Activated CD8-positive, alpha-beta T cell treated with anti-CD3 and anti-CD28 coated beads for 36 hours (primary cell): Measurements from ENCODE around the gene ATP10A. TPM values are rescaled to one million over a fixed set of nuclear protein-coding genes. Genes with fewer than 3 reads are reported as not detected.

ENCODE experiments used
- ATAC-seq: fragments of 200-7000 bp; cut with Tn5 transposase; one replicate; pipeline ENCODE4 v1.10.0; 2021; ENCODE audit warnings: mild to moderate bottlenecking, moderate library complexity
- CTCF ChIA-PET: fragments of 350-600 bp; sonication (Branson Sonifier 250); formaldehyde crosslinking; loops from one replicate; lab custom pipeline; 2021; ENCODE audit warnings: antibody characterized with exemption; lab: Charles Lee
- POLR2A ChIA-PET: fragments of 350-600 bp; sonication (Branson Sonifier 250); formaldehyde crosslinking; loops from one replicate; lab custom pipeline; 2021; ENCODE audit warnings: antibody characterized with exemption; lab: Charles Lee
- DNase-seq: peaks from one replicate; pipeline ENCODE4 v3.0.0-alpha.2; 2020
- H3K27ac Mint-ChIP-seq: one replicate; pipeline ENCODE4 v1.8.0; 2021; ENCODE audit warnings: mild to moderate bottlenecking, mixed read lengths
- H3K27me3 Mint-ChIP-seq: one replicate; pipeline ENCODE4 v1.8.0; 2021; ENCODE audit warnings: mixed read lengths
- H3K36me3 Mint-ChIP-seq: one replicate; pipeline ENCODE4 v1.8.0; 2021; ENCODE audit warnings: low read depth, mixed read lengths
- H3K4me1 Mint-ChIP-seq: one replicate; pipeline ENCODE4 v1.8.0; 2021; ENCODE audit warnings: low read depth, mixed read lengths
- H3K4me3 Mint-ChIP-seq: one replicate; pipeline ENCODE4 v1.8.0; 2021; ENCODE audit warnings: mild to moderate bottlenecking, moderate library complexity, mixed read lengths
- H3K9me3 Mint-ChIP-seq: one replicate; pipeline ENCODE4 v1.8.0; 2021; ENCODE audit warnings: mixed read lengths
- intact Hi-C: fragments of 100-400 bp; cut with micrococcal nuclease; formaldehyde crosslinking; loops from one replicate; pipeline ENCODE4 v1.10.0; 2022
- total RNA-seq, 2 experiments: library from RNA; stranded (reverse); gene quantifications; one replicate each; pipeline ENCODE4 v1.2.3, GENCODE V29; 2021
- TF ChIP-seq, protein P1 (sequence below): fragments of 200-600 bp; IDR thresholded peaks from one replicate; pipeline ENCODE4 v1.8.0; 2022; ENCODE audit warnings: antibody characterized with exemption, mild to moderate bottlenecking

ATP10A gene
- total RNA-seq, 2 experiments from 2014 or later, result 17.8 to 21.0 TPM

GRCh38 chr15:25727867-25728600, 135.1 kb downstream of the ATP10A start:
- Mint-ChIP-seq H3K4me3 (no peak overlapping the region), H3K27me3 (no peaks in the 10 kb centered on the region), H3K4me1 (no peaks in the 10 kb centered on the region), H3K36me3 (peaks cover 10% of the 10 kb centered on the region), H3K27ac (no peak overlapping the region), H3K9me3 (no peaks in the 10 kb centered on the region)
- TF ChIP-seq, protein P1, sequence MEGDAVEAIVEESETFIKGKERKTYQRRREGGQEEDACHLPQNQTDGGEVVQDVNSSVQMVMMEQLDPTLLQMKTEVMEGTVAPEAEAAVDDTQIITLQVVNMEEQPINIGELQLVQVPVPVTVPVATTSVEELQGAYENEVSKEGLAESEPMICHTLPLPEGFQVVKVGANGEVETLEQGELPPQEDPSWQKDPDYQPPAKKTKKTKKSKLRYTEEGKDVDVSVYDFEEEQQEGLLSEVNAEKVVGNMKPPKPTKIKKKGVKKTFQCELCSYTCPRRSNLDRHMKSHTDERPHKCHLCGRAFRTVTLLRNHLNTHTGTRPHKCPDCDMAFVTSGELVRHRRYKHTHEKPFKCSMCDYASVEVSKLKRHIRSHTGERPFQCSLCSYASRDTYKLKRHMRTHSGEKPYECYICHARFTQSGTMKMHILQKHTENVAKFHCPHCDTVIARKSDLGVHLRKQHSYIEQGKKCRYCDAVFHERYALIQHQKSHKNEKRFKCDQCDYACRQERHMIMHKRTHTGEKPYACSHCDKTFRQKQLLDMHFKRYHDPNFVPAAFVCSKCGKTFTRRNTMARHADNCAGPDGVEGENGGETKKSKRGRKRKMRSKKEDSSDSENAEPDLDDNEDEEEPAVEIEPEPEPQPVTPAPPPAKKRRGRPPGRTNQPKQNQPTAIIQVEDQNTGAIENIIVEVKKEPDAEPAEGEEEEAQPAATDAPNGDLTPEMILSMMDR, result no peak
- no peak for DNase-seq
- intact Hi-C loops, result no loop called here
- CTCF ChIA-PET, result no interaction called here
- ATAC-seq, result no peak
- POLR2A ChIA-PET, result interaction anchor here (1.1 kb wide), 1 partner anchor 10 kb away, joined by 3 read pairs; no protein-coding TSS in a partner anchor

DNA sequence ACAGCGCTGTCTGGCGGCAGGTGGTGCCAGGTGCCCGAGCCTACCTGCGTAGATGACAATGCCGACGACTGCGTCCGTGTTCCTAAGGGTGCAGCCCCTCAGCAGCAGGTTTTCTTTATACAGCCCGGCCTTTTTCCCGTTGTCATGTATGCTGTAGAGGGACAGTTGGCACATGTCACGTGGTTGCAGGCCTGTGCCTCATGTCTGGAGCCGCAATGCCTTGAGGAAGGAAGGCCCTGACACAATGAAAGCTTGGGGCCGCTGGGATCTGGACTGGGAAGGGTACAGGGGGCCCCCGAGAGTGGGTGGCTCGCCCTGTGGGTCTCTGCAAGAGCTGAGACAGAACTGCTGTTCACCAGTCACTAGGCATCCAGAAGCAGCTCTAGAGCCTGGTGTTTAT, 136.0 kb downstream of the ATP10A start:
- peaks cover 12% of the 10 kb centered on the region for H3K36me3 Mint-ChIP-seq

GRCh38 chr15:25725758-25726157, 137.4 kb downstream of the ATP10A start:
- peaks cover 16% of the 10 kb centered on the region for H3K36me3 Mint-ChIP-seq
- DNase-seq (no peak), ATAC-seq (no peak)
- H3K27me3 Mint-ChIP-seq, result no peaks in the 10 kb centered on the region
- H3K4me3 Mint-ChIP-seq, result no peak overlapping the region
- H3K4me1 Mint-ChIP-seq, result no peaks in the 10 kb centered on the region
- CTCF ChIA-PET, result interaction anchor here (1.4 kb wide), 1 partner anchor 16 kb away, joined by 5 read pairs; no protein-coding TSS in a partner anchor
- POLR2A ChIA-PET, result no interaction called here
- TF ChIP-seq, protein P1, result no peak
- intact Hi-C loops, result no loop called here
- no peak overlapping the region for H3K27ac Mint-ChIP-seq
- H3K9me3 Mint-ChIP-seq, result no peaks in the 10 kb centered on the region

More for the DNA sequence above, 136.0 kb downstream of the ATP10A start:
- no peaks in the 10 kb centered on the region for H3K9me3 Mint-ChIP-seq
- no peaks in the 10 kb centered on the region for H3K4me1 Mint-ChIP-seq
- H3K27me3 Mint-ChIP-seq, result no peaks in the 10 kb centered on the region
- TF ChIP-seq, protein P1, result no peak
- DNase-seq (no peak), ATAC-seq (no peak)
- no peak overlapping the region for H3K4me3 Mint-ChIP-seq
- intact Hi-C loops, result no loop called here
- ChIA-PET POLR2A (no interaction called here), CTCF (no interaction called here)
- no peak overlapping the region for H3K27ac Mint-ChIP-seq

- CTCF ChIA-PET, result no interaction called here
- Mint-ChIP-seq H3K4me3 (no peak overlapping the region), H3K27ac (no peak overlapping the region), H3K4me1 (no peaks in the 10 kb centered on the region), H3K27me3 (no peaks in the 10 kb centered on the region), H3K9me3 (no peaks in the 10 kb centered on the region), H3K36me3 (peaks cover 20% of the 10 kb centered on the region)
- intact Hi-C loops, result no loop called here
- no peak for ATAC-seq
- no peak for DNase-seq
- TF ChIP-seq, protein P1, result no peak
- POLR2A ChIA-PET, result no interaction called here
Measured at GRCh38 chr15:25724899-25725298, 138.2 kb downstream of the ATP10A start.

- intact Hi-C loops, result no loop called here
- CTCF ChIA-PET, result interaction anchor here (0.7 kb wide), 1 partner anchor 65 kb away, joined by 3 read pairs; no protein-coding TSS in a partner anchor
- Mint-ChIP-seq H3K27me3 (no peaks in the 10 kb centered on the region), H3K27ac (no peak overlapping the region), H3K4me1 (no peaks in the 10 kb centered on the region), H3K36me3 (peaks cover 20% of the 10 kb centered on the region), H3K4me3 (no peak overlapping the region), H3K9me3 (no peaks in the 10 kb centered on the region)
- TF ChIP-seq, protein P1, result no peak
- DNase-seq, result no peak
- POLR2A ChIA-PET, result no interaction called here
- no peak for ATAC-seq
Measured at GRCh38 chr15:25721605-25721955, 141.5 kb downstream of the ATP10A start.
